NCI-H1694 treated with DMSO at 0.1 percent for 48 hours (cell line): ENCODE results near the gene RNF208.
A peak's percentile ranks its signal among the peaks of the same experiment; 100 is the strongest.

Source experiments
- DNase-seq: peaks from one replicate; lab custom pipeline; 2025; lab: John Stamatoyannopoulos, UW

Gene RNF208

GRCh38 chr9:137214620-137215019 lies 7.4 kb downstream of the RNF208 start:
- DNase-seq: no peak

- DNase-seq: no peak
Measured at GRCh38 chr9:137213160-137214060, 8.6 kb downstream of the RNF208 start.

GRCh38 chr9:137212520-137212919 lies 9.5 kb downstream of the RNF208 start:
- DNase-seq: no peak

GRCh38 chr9:137211532-137211931 lies 10.5 kb downstream of the RNF208 start:
- no peak for DNase-seq

- DNase-seq: no peak
Measured at GRCh38 chr9:137206602-137207001, 15.4 kb downstream of the RNF208 start.

- DNase-seq: peak; percentile 42
Measured at GRCh38 chr9:137205126-137206069, 16.6 kb downstream of the RNF208 start, which contains the start of the genes NDOR1 and TMEM203. Gene NDOR1, plus strand, starts transcription at chr9:137205700. Its CDS starts 78 bp downstream, at chr9:137205778. Gene TMEM203, minus strand, starts transcription at chr9:137205648. Its CDS starts 234 bp downstream, at chr9:137205414.

- DNase-seq: no peak
Measured at GRCh38 chr9:137204731-137205125, 17.3 kb downstream of the RNF208 start.

GRCh38 chr9:137202966-137203365 lies 19.1 kb downstream of the RNF208 start:
- no peak for DNase-seq

GRCh38 chr9:137201205-137201868 lies 20.7 kb downstream of the RNF208 start:
- no peak for DNase-seq

- peak; percentile 94 for DNase-seq
Measured at GRCh38 chr9:137200311-137201204, 21.5 kb downstream of the RNF208 start, which contains the start of gene TPRN. Gene TPRN, minus strand, starts transcription at chr9:137200741. Its CDS starts 30 bp downstream, at chr9:137200711.

GRCh38 chr9:137199411-137200121 lies 22.5 kb downstream of the RNF208 start:
- DNase-seq: no peak

- DNase-seq: no peak
Measured at GRCh38 chr9:137198902-137199283, 23.1 kb downstream of the RNF208 start.

GRCh38 chr9:137198051-137198901 lies 23.8 kb downstream of the RNF208 start:
- DNase-seq: no peak

- no peak for DNase-seq
Measured at GRCh38 chr9:137195525-137196220, 26.4 kb downstream of the RNF208 start.

GRCh38 chr9:137194909-137195308 lies 27.1 kb downstream of the RNF208 start:
- no peak for DNase-seq

- DNase-seq: no peak
Measured at GRCh38 chr9:137194388-137194787, 27.7 kb downstream of the RNF208 start.

- DNase-seq: no peak
Measured at GRCh38 chr9:137193771-137194170, 28.3 kb downstream of the RNF208 start.

- DNase-seq: no peak
Measured at GRCh38 chr9:137192859-137193258, 29.2 kb downstream of the RNF208 start.

- no peak for DNase-seq
Measured at GRCh38 chr9:137192448-137192780, 29.6 kb downstream of the RNF208 start.
